ENCODE measurements around the gene CD22.

DNA sequence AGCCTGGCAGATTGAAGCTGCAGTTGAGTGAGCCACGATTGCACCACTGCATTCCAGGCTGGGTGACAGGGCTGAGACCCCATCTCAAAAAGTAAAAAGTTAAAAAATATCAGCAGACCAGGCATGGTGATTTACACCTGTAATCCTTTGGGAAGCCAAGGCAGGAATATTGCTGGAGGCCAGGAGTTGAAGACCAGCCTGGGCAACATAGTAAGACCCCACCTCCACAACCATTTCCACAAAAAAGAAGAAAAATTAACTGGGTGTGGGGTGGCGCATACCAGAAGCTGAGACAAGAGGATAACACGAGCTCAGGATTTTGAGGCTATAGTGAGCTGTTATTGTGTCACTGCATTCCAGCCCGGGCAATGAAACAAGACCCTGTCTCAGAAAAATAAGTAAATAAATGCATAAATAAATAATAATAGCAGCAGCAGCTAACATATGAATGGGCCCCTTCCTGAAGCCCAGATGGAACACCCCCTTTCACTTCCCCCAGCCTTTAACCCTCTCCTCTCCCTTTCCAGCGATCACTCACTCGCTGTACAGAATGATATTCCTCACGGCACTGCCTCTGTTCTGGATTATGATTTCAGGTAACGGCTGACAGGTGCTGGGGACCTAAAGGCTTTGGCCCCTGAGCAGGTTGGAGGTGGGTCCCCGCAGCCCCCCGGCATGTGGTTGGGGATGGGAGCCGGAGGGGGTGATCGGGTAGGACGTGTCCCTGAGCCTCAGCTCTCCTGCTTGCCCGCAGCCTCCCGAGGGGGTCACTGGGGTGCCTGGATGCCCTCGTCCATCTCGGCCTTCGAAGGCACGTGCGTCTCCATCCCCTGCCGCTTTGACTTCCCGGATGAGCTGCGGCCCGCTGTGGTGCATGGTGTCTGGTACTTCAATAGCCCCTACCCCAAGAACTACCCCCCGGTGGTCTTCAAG is 33.9 kb upstream of the CD22 start:
- TF ChIP-seq MXI1 (IDR thresholded peaks at IDR 0.05; ENCODE audit: borderline replicate concordance, low read depth, low read length) (no peak), BHLHE40 (IDR thresholded peaks at IDR 0.05; ENCODE audit: low read depth, low read length) (no peak), RAD21 (IDR thresholded peaks at IDR 0.05; ENCODE audit: low read length) (no peak), POLR2A (IDR thresholded peaks at IDR 0.05; ENCODE audit: low read depth, low read length) (no peak), RFX5 (IDR thresholded peaks at IDR 0.05; ENCODE audit: low read depth, low read length) (no peak), RCOR1 (IDR thresholded peaks at IDR 0.05; ENCODE audit: insufficient replicate concordance, low read length) (no peak), NFE2L2 (IDR thresholded peaks at IDR 0.05; ENCODE audit: low read depth, low read length) (no peak), SMC3 (IDR thresholded peaks at IDR 0.05; ENCODE audit: low read depth, low read length) (no peak), FOS (IDR thresholded peaks at IDR 0.05; ENCODE audit: low read depth, low read length) (no peak), CEBPB (IDR thresholded peaks at IDR 0.05; ENCODE audit: low read depth, low read length) (no peak), MAFK (IDR thresholded peaks at IDR 0.05; ENCODE audit: low read depth, low read length) (no peak), MAZ (IDR thresholded peaks at IDR 0.05; ENCODE audit: borderline replicate concordance, low read depth, low read length) (no peak)
- TF ChIP-seq, protein P1, sequence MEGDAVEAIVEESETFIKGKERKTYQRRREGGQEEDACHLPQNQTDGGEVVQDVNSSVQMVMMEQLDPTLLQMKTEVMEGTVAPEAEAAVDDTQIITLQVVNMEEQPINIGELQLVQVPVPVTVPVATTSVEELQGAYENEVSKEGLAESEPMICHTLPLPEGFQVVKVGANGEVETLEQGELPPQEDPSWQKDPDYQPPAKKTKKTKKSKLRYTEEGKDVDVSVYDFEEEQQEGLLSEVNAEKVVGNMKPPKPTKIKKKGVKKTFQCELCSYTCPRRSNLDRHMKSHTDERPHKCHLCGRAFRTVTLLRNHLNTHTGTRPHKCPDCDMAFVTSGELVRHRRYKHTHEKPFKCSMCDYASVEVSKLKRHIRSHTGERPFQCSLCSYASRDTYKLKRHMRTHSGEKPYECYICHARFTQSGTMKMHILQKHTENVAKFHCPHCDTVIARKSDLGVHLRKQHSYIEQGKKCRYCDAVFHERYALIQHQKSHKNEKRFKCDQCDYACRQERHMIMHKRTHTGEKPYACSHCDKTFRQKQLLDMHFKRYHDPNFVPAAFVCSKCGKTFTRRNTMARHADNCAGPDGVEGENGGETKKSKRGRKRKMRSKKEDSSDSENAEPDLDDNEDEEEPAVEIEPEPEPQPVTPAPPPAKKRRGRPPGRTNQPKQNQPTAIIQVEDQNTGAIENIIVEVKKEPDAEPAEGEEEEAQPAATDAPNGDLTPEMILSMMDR (conservative IDR thresholded peaks at IDR 0.05; ENCODE audit: low read depth, low read length): no peak
- TF ChIP-seq, protein P2, sequence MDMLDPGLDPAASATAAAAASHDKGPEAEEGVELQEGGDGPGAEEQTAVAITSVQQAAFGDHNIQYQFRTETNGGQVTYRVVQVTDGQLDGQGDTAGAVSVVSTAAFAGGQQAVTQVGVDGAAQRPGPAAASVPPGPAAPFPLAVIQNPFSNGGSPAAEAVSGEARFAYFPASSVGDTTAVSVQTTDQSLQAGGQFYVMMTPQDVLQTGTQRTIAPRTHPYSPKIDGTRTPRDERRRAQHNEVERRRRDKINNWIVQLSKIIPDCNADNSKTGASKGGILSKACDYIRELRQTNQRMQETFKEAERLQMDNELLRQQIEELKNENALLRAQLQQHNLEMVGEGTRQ (IDR thresholded peaks at IDR 0.05; ENCODE audit: low read depth, low read length): no peak

Data from IMR-90 (cell line).